ENCODE results near the gene SIT1.

SIT1 gene

DNA sequence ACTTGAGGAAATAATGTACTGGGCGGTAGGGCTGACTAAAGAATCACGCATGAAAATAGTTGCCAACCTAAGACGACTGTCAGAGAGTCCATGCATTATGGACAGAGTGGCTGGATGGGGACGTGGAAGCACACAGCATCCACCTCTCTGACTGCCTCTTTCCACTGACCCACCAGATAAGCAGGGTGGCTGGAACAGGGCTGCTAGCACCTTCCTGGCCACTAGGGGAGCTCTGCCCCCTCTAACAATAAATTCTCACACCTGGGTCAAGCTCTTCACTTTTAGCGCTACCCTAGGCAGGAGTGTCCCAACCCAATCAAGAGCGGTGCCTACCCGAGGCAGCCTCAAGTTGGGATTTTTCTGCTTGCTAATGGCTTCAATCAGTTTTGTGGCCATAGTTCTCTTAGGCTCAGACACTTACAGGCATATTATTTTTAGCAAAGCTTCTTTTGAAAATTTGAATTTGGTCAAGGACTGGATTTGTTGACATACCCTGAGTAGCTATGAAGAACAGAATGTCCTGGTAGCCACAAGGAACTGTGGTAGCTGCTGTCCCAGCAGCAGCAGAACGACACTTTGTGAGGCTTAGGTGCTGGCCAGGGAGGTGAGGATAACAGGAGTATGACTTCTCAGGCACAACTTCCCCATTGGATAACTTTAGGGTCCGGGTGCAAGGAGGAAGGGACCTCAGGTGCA, 45.9 kb upstream of the SIT1 start (continued):
- TF ChIP-seq KLF16 (tag by site-specific recombination; IDR thresholded peaks at IDR 0.05) (no peak), ZNF335 (tag by site-specific recombination; conservative IDR thresholded peaks at IDR 0.05) (no peak)

DNA sequence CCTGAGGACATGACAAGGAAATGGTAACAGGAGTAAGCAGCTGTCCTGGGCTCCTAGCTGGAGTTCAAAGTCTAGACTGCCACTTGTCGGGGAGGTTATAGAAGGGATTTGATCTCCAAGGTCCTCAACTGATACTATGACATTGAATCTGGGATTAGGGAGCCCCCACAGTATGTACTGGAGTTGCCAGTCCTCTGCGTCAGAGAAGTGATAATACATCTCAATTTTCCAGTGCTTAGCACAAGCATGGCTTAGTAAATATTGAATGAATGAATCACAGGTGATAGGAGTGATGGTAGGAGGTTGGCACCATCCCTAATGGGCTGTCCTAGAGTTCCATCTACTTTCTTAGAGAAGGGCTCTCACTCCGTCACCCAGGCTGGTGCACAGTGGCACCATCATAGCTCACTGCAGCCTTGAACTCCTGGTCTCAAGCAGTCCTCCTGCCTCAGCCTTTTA, 45.2 kb upstream of the SIT1 start:
- POLR2A ChIA-PET: interaction anchor here (0.7 to 3.8 kb wide), 10 partner anchors 7 to 38 kb away, joined by 3 to 31 read pairs (median 4); partner anchors contain the start of genes ARHGEF39, CCDC107, CREB3 and RMRP
- H3K27ac ChIP-seq (ENCODE audit: extremely low read depth, low read depth, low read length): no peak overlapping the region
- peaks cover 15 to 54% of the 10 kb centered on the region in 2 experiments; a peak in 2 of 3 replicates for H3K36me3 ChIP-seq (ENCODE audit: control insufficient read depth in 2 of 2, insufficient read depth in 1 of 2, low read length in 2 of 2)

DNA sequence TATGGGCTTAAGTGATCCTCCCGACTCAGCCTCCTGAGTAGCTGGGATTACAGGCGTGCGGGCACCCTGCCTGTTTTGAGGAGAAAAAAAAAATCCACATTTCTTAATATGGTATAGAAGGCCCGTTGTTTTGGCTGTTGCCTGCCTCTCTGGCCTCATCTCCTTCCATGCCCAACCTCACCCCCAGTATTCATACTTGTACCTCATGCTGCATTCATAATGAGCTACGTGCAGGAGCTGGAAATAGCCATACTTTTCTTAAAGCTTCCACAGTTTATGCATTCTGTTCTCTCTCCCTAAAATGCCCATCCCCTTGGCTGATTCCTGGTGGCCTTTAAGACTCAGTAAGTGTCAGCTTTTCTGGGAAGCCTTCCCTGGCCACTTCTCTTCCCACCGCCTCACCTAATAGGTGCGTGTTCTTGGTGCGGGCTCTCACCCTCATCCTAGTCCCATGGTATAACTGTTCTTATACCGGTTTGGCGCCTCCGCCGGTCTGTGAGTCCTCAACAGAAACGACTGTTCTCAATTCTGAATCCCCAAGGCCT, 41.1 kb upstream of the SIT1 start:
- ChIA-PET POLR2A (interaction anchor here (0.6 to 2.9 kb wide), 8 partner anchors 21 to 1954 kb away, joined by 3 to 23 read pairs (median 9); partner anchors contain the start of genes CCDC107, CREB3, RMRP and TLN1), CTCF (interaction anchor here (0.6 to 9.0 kb wide), 8 partner anchors 8 to 215 kb away, joined by 3 to 157 read pairs (median 3); partner anchors contain the start of genes ARHGEF39, CCDC107, CREB3 and RMRP)
- Histone ChIP-seq H3K4me1 (ENCODE audit: control insufficient read depth, insufficient read depth, low read length) (peaks cover 3% of the 10 kb centered on the region; the same call in 1 of the 2 replicates), H3K9me3 (ENCODE audit: control insufficient read depth, insufficient read depth, low read depth, low read length) (no peaks in the 10 kb centered on the region), H3K27ac (ENCODE audit: extremely low read depth, low read depth, low read length) (no peak overlapping the region), H3K4me3 (ENCODE audit: low read depth, low read length) (no peak overlapping the region), H3K36me3 (ENCODE audit: control insufficient read depth in 2 of 2, insufficient read depth in 1 of 2, low read length in 2 of 2) (peaks cover 0 to 12% of the 10 kb centered on the region in 2 experiments; a peak in 1 of 3 replicates)
- TF ChIP-seq ZNF623 (tag by site-specific recombination; IDR thresholded peaks at IDR 0.05) (no peak), ZNF202 (tag by site-specific recombination; IDR thresholded peaks at IDR 0.05; ENCODE audit: borderline replicate concordance) (no peak), ZNF335 (tag by site-specific recombination; conservative IDR thresholded peaks at IDR 0.05) (peak; percentile 70)

More for the DNA sequence above, 45.2 kb upstream of the SIT1 start:
- TF ChIP-seq ZNF426 (tag by site-specific recombination; IDR thresholded peaks at IDR 0.05) (no peak), ZFP41 (tag by site-specific recombination; IDR thresholded peaks at IDR 0.05; ENCODE audit: borderline replicate concordance) (no peak), SCRT1 (tag by site-specific recombination; IDR thresholded peaks at IDR 0.05; ENCODE audit: borderline replicate concordance) (no peak), ZSCAN5A (tag by site-specific recombination; IDR thresholded peaks at IDR 0.05) (no peak), ZIC2 (tag by site-specific recombination; IDR thresholded peaks at IDR 0.05) (no peak), ZFP3 (tag by site-specific recombination; IDR thresholded peaks at IDR 0.05; ENCODE audit: low read depth) (no peak), ZNF157 (tag by site-specific recombination; IDR thresholded peaks at IDR 0.05) (no peak), ZNF623 (tag by site-specific recombination; IDR thresholded peaks at IDR 0.05) (no peak), ZNF121 (tag by site-specific recombination; IDR thresholded peaks at IDR 0.05) (no peak), ZNF10 (tag by site-specific recombination; IDR thresholded peaks at IDR 0.05) (no peak)
- TF ChIP-seq, protein P1, sequence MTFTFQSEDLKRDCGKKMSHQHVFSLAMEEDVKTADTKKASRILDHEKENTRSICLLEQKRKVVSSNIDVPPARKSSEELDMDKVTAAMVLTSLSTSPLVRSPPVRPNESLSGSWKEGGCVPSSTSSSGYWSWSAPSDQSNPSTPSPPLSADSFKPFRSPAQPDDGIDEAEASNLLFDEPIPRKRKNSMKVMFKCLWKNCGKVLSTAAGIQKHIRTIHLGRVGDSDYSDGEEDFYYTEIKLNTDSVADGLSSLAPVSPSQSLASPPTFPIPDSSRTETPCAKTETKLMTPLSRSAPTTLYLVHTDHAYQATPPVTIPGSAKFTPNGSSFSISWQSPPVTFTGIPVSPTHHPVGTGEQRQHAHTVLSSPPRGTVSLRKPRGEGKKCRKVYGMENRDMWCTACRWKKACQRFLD (tag by site-specific recombination; IDR thresholded peaks at IDR 0.05): no peak
- H3K4me3 ChIP-seq (ENCODE audit: low read depth, low read length): no peak overlapping the region
- no peaks in the 10 kb centered on the region for H3K9me3 ChIP-seq (ENCODE audit: control insufficient read depth, insufficient read depth, low read depth, low read length)
- H3K4me1 ChIP-seq (ENCODE audit: control insufficient read depth, insufficient read depth, low read length): no peaks in the 10 kb centered on the region
- CTCF ChIA-PET: interaction anchor here (0.6 to 9.0 kb wide), 25 partner anchors 8 to 675 kb away, joined by 3 to 157 read pairs (median 9); partner anchors contain the start of genes ARHGEF39, CA9, CCDC107 and CREB3

DNA sequence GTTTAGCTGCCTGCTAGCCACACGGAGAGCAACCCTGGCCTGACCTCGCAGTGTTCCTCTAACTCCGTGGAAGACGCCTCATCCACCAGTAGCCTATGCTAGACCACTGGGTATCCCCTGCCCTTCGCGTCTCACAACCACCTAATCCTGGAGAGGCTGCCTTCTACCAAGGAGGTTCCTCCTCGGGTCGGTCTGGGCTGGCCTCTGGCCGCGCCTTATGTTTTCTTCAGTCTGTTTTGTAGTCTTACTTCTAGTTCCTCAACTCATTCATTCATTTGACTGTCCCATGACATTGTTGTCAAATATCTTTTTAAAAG, 40.6 kb upstream of the SIT1 start:
- H3K4me1 ChIP-seq (ENCODE audit: control insufficient read depth, insufficient read depth, low read length): peaks cover 3% of the 10 kb centered on the region; the same call in 1 of the 2 replicates
- POLR2A ChIA-PET: interaction anchor here (0.6 to 2.9 kb wide), 12 partner anchors 11 to 1954 kb away, joined by 3 to 23 read pairs (median 6); partner anchors contain the start of genes ARHGEF39, CCDC107, CREB3 and RMRP
- no peak overlapping the region; the same call in 1 of the 2 replicates for H3K27ac ChIP-seq (ENCODE audit: extremely low read depth, low read depth, low read length)
- peaks cover 0 to 7% of the 10 kb centered on the region in 2 experiments; a peak in 1 of 3 replicates for H3K36me3 ChIP-seq (ENCODE audit: control insufficient read depth in 2 of 2, insufficient read depth in 1 of 2, low read length in 2 of 2)
- TF ChIP-seq ZNF335 (tag by site-specific recombination; conservative IDR thresholded peaks at IDR 0.05) (0 out of 2 replicates have a peak, but pooled peaks have one; percentile 77), HOXD13 (CRISPR knock-in tag; IDR thresholded peaks at IDR 0.05; ENCODE audit: borderline replicate concordance) (no peak)
- no peaks in the 10 kb centered on the region for H3K9me3 ChIP-seq (ENCODE audit: control insufficient read depth, insufficient read depth, low read depth, low read length)
- peak overlapping the region; percentile 58 for H3K4me3 ChIP-seq (ENCODE audit: low read depth, low read length)
- CTCF ChIA-PET: interaction anchor here (0.6 to 9.0 kb wide), 9 partner anchors 8 to 216 kb away, joined by 3 to 157 read pairs (median 3); partner anchors contain the start of genes ARHGEF39, CCDC107, CREB3 and RMRP
